ENCODE results near the gene CEL. TPM values are rescaled to one million over a fixed set of nuclear protein-coding genes. Genes with fewer than 3 reads are reported as not detected.
A peak's percentile ranks its signal among the peaks of the same experiment; 100 is the strongest.

Gene CEL
- total and polyA plus RNA-seq, 2 donors (not counting 1 experiment from before 2014, with no cell fraction given): 0.12 to 0.33 TPM

DNA sequence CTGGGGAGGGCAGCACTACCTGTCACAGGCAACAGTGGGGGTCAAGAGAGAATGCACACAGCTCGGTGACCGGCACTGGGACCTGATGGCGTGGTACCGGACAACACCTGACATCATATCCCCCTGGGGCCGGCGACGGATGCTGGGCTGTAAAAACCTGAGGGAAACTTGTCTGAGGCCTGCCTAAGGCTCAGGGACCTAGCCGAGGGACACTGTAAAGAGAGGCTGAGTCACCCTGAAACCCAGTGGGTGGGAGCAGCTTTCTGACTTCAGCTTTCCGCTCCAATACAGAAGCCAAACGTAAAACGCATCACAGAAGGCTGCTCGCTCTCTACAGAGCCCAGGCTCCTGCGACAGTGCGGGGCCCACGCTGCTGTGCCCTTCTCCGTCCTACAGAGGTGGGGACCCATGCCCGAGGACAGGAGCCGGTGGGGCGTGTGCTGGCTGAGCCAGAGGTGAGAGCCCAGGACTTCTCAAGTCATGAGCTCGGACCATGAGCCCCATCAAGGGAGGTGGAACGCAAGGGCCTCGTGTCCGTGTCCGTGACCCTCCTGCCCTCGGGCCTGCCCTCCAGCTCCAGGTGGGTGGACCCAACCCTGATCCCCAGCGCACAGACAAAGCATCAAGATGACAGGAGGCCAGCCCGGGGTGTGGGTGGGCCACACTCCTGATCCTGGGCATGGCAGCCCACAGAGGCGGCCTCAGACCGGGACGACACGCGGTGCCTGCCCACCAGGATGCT lies 54.0 kb downstream of the CEL start:
- Histone ChIP-seq H2AFZ (ENCODE audit: low read length) (no peak overlapping the region), H3K4me1 (ENCODE audit: control insufficient read depth, extremely low read depth, insufficient read depth, low read length) (peaks cover 14% of the 10 kb centered on the region)

DNA sequence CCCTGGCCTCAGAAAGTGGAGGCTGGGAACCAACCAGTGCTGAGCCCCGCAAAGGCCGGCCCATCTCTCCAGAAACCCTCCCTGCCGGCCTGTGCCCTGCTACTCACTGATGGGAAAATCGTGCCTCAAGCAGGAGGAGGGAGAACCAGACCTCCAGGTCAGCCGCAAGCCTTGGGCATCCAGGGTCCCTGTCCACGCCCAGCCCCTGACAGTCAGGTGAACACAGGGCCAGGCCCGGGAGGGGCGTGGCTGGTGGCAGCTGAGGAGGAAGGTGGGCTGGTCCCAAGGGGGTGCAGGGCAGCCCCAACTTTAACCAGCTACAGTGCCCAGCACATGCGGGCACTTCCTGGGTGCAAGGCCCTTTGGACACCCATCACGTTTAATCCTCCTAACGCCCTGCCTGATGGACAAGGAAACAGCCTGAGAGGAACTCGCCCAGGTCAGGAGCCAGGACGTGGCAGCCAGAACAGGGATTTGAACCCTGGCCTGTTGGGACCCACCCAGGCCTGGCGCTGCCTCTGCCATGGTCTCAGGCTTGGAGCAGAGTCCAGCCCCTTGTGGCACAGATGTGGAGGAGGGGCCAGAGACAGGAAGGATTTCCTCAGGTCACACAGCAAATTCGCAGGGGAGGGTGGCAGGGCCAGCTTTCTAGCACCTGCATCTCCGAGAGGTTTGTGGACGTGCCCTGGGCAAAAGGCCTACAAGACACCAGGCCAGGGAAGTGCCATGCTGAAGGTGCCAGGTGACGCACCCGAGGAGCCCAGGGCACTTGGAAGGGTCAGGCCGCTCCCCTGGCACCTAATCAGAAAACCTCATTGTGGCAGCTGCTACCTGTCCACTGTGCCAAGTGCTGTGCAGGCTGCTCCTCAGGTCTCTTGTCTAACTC lies 54.8 kb downstream of the CEL start:
- Histone ChIP-seq H4K20me1 (ENCODE audit: control insufficient read depth, extremely low read depth, insufficient read depth, low read length) (no peaks in the 10 kb centered on the region), H3K27me3 (ENCODE audit: control insufficient read depth, insufficient read depth, low read length) (no peaks in the 10 kb centered on the region), H3K79me2 (ENCODE audit: control insufficient read depth, insufficient read depth, low read length) (peaks cover 8% of the 10 kb centered on the region), H2AFZ (ENCODE audit: low read length) (no peak overlapping the region), H3K36me3 (ENCODE audit: control insufficient read depth, insufficient read depth, low read length) (no peaks in the 10 kb centered on the region), H3K4me2 (ENCODE audit: extremely low read depth, insufficient read depth, low read length) (no peak overlapping the region), H3K9ac (ENCODE audit: insufficient read depth, low read length) (no peak overlapping the region), H3K4me1 (ENCODE audit: control insufficient read depth, extremely low read depth, insufficient read depth, low read length) (peaks cover 16% of the 10 kb centered on the region), H3K27ac (ENCODE audit: insufficient read depth, low read length) (no peak overlapping the region), H3K4me3 (replicated peaks in 1 of 4; ENCODE audit: control extremely low read depth in 1 of 4, insufficient read depth in 1 of 4, low read depth in 3 of 4, low read length in 4 of 4) (no peak overlapping the region), H3K9me3 (ENCODE audit: control insufficient read depth, insufficient read depth, low read depth, low read length) (no peaks in the 10 kb centered on the region)
- no peak for DNase-seq (ENCODE audit: low read depth in 2 of 2)
- TF ChIP-seq, protein P1, sequence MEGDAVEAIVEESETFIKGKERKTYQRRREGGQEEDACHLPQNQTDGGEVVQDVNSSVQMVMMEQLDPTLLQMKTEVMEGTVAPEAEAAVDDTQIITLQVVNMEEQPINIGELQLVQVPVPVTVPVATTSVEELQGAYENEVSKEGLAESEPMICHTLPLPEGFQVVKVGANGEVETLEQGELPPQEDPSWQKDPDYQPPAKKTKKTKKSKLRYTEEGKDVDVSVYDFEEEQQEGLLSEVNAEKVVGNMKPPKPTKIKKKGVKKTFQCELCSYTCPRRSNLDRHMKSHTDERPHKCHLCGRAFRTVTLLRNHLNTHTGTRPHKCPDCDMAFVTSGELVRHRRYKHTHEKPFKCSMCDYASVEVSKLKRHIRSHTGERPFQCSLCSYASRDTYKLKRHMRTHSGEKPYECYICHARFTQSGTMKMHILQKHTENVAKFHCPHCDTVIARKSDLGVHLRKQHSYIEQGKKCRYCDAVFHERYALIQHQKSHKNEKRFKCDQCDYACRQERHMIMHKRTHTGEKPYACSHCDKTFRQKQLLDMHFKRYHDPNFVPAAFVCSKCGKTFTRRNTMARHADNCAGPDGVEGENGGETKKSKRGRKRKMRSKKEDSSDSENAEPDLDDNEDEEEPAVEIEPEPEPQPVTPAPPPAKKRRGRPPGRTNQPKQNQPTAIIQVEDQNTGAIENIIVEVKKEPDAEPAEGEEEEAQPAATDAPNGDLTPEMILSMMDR (conservative IDR thresholded peaks at IDR 0.05 in 1 of 2, IDR thresholded peaks at IDR 0.05 in 1 of 2; ENCODE audit: low read depth in 1 of 2, low read length in 2 of 2): no peak
- no peak for TF ChIP-seq EZH2 (IDR thresholded peaks at IDR 0.05; ENCODE audit: low read length, missing control alignments)

More for the DNA sequence above, 54.0 kb downstream of the CEL start:
- no peaks in the 10 kb centered on the region for H3K36me3 ChIP-seq (ENCODE audit: control insufficient read depth, insufficient read depth, low read length)
- no peak overlapping the region for H3K27ac ChIP-seq (ENCODE audit: insufficient read depth, low read length)
- peaks cover 8% of the 10 kb centered on the region for H3K79me2 ChIP-seq (ENCODE audit: control insufficient read depth, insufficient read depth, low read length)
- no peak overlapping the region for H3K4me3 ChIP-seq (replicated peaks in 1 of 4; ENCODE audit: control extremely low read depth in 1 of 4, insufficient read depth in 1 of 4, low read depth in 3 of 4, low read length in 4 of 4)
- no peaks in the 10 kb centered on the region for H4K20me1 ChIP-seq (ENCODE audit: control insufficient read depth, extremely low read depth, insufficient read depth, low read length)
- no peaks in the 10 kb centered on the region for H3K27me3 ChIP-seq (ENCODE audit: control insufficient read depth, insufficient read depth, low read length)
- H3K4me2 ChIP-seq (ENCODE audit: extremely low read depth, insufficient read depth, low read length): no peak overlapping the region
- peak in 1 of 2 donors; percentile 81 for DNase-seq (ENCODE audit: low read depth in 2 of 2)
- TF ChIP-seq, protein P1 (conservative IDR thresholded peaks at IDR 0.05 in 1 of 2, IDR thresholded peaks at IDR 0.05 in 1 of 2; ENCODE audit: low read depth in 1 of 2, low read length in 2 of 2): no peak
- no peak for TF ChIP-seq EZH2 (IDR thresholded peaks at IDR 0.05; ENCODE audit: low read length, missing control alignments)
- no peak overlapping the region for H3K9ac ChIP-seq (ENCODE audit: insufficient read depth, low read length)
- H3K9me3 ChIP-seq (ENCODE audit: control insufficient read depth, insufficient read depth, low read depth, low read length): no peaks in the 10 kb centered on the region

All from fibroblast of lung (primary cell).